ENCODE data around the gene CCSER1. TPM values are rescaled to one million over a fixed set of nuclear protein-coding genes. Genes with fewer than 3 reads are reported as not detected.

CCSER1 gene
- total and polyA plus RNA-seq, 2 experiments from 2014 or later, result 2.9 to 3.4 TPM

- TF ChIP-seq, protein P1, sequence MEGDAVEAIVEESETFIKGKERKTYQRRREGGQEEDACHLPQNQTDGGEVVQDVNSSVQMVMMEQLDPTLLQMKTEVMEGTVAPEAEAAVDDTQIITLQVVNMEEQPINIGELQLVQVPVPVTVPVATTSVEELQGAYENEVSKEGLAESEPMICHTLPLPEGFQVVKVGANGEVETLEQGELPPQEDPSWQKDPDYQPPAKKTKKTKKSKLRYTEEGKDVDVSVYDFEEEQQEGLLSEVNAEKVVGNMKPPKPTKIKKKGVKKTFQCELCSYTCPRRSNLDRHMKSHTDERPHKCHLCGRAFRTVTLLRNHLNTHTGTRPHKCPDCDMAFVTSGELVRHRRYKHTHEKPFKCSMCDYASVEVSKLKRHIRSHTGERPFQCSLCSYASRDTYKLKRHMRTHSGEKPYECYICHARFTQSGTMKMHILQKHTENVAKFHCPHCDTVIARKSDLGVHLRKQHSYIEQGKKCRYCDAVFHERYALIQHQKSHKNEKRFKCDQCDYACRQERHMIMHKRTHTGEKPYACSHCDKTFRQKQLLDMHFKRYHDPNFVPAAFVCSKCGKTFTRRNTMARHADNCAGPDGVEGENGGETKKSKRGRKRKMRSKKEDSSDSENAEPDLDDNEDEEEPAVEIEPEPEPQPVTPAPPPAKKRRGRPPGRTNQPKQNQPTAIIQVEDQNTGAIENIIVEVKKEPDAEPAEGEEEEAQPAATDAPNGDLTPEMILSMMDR (conservative IDR thresholded peaks at IDR 0.05; ENCODE audit: low read depth in 2 of 2), result no peak
- TF ChIP-seq JUNB (IDR thresholded peaks at IDR 0.05; ENCODE audit: unreplicated experiment), result no peak
- TF ChIP-seq POLR2AphosphoS5 (IDR thresholded peaks at IDR 0.05; ENCODE audit: low read depth), result no peak
- TF ChIP-seq ETS1 (IDR thresholded peaks at IDR 0.05), result no peak
- no peak for TF ChIP-seq REST (IDR thresholded peaks at IDR 0.05; ENCODE audit: unreplicated experiment)
- no peak for TF ChIP-seq NANOG (IDR thresholded peaks at IDR 0.05; ENCODE audit: borderline replicate concordance)
These were observed 816.1 kb downstream of the CCSER1 start (continued) for GRCh38 chr4:90943311-90943710.

DNA sequence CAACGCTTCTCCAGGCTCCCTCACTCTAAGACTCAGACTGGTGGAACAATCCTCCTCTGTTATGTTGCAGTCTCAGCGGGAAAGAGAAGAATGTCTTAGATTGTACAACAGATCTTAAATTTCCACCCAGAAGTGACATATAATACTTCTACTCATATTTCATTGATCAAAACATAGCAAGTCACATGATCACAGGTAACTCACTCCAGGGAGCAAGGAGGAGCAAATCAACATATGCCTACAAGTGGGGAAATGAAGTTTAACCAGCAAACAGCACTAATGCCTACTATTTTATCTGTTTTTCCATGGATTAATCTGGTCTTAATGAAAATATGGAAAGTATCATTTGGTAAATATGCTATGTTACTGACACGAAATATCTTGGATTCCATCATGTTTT lies 819.8 kb downstream of the CCSER1 start:
- Histone ChIP-seq H2AFZ (no peak overlapping the region), H4K20me1 (replicated peaks; ENCODE audit: insufficient read depth) (no peaks in the 10 kb centered on the region), H3K4me1 (ENCODE audit: insufficient read depth) (no peaks in the 10 kb centered on the region), H3K27me3 (ENCODE audit: insufficient read depth) (no peaks in the 10 kb centered on the region), H3K27ac (ENCODE audit: low read depth) (no peak overlapping the region), H3K79me2 (replicated peaks; ENCODE audit: insufficient read depth) (no peaks in the 10 kb centered on the region), H3K9me2 (ENCODE audit: insufficient read depth) (no peaks in the 10 kb centered on the region), H3K36me3 (ENCODE audit: insufficient read depth) (no peaks in the 10 kb centered on the region), H3K4me2 (no peak overlapping the region), H3K4me3 (no peak overlapping the region), H3F3A (replicated peaks; ENCODE audit: low read depth) (no peaks in the 10 kb centered on the region)
- H3K36me3 Mint-ChIP-seq (ENCODE audit: low read depth), result no peaks in the 10 kb centered on the region
- H3K27ac Mint-ChIP-seq, result no peak overlapping the region
- TF ChIP-seq EZH2 (IDR thresholded peaks at IDR 0.05; ENCODE audit: low read depth, unreplicated experiment), result no peak
- TF ChIP-seq, protein P1 (conservative IDR thresholded peaks at IDR 0.05; ENCODE audit: low read depth in 2 of 2), result no peak
- TF ChIP-seq CREB1 (CRISPR knock-in tag; IDR thresholded peaks at IDR 0.05; ENCODE audit: low read depth), result no peak
- TF ChIP-seq ZNF331 (CRISPR knock-in tag; IDR thresholded peaks at IDR 0.05; ENCODE audit: low read depth), result no peak
- H3K27me3 Mint-ChIP-seq (ENCODE audit: insufficient read depth, low read depth, poor library complexity), result no peaks in the 10 kb centered on the region
- no peak for ATAC-seq
- peaks cover 7% of the 10 kb centered on the region for H3K4me1 Mint-ChIP-seq
- no peaks in the 10 kb centered on the region for H3K9me3 Mint-ChIP-seq
- no peak overlapping the region for H3K4me3 Mint-ChIP-seq
- no peak for DNase-seq (ENCODE audit: low spot score)
